Activated B cell treated with CpG ODN at 0.5 μM for 24 hours (primary cell): ENCODE measurements around the gene TBC1D22A. TPM values are rescaled to one million over a fixed set of nuclear protein-coding genes. Genes with fewer than 3 reads are reported as not detected.

Experiments
- ATAC-seq: fragments of 200-7000 bp; cut with Tn5 transposase; one replicate; pipeline ENCODE4 v1.10.0; 2021; ENCODE audit warnings: low read depth, mild to moderate bottlenecking, moderate library complexity
- CTCF ChIA-PET: fragments of 350-600 bp; sonication (Branson Sonifier 250); formaldehyde crosslinking; loops from one replicate; lab custom pipeline; 2021; ENCODE audit warnings: antibody characterized with exemption; lab: Charles Lee
- POLR2A ChIA-PET: fragments of 350-600 bp; sonication (Branson Sonifier 250); formaldehyde crosslinking; loops from one replicate; lab custom pipeline; 2021; ENCODE audit warnings: antibody characterized with exemption; lab: Charles Lee
- DNase-seq: peaks from one replicate; pipeline ENCODE4 v3.0.0; 2022
- H3K27ac Mint-ChIP-seq: one replicate; pipeline ENCODE4 v1.8.0; 2020; ENCODE audit warnings: mixed read lengths
- H3K27me3 Mint-ChIP-seq: one replicate; pipeline ENCODE4 v1.8.0; 2021; ENCODE audit warnings: mixed read lengths
- H3K36me3 Mint-ChIP-seq: one replicate; pipeline ENCODE4 v1.8.0; 2021; ENCODE audit warnings: low read depth, mixed read lengths
- H3K4me1 Mint-ChIP-seq: one replicate; pipeline ENCODE4 v1.8.0; 2021; ENCODE audit warnings: mixed read lengths
- H3K4me3 Mint-ChIP-seq: one replicate; pipeline ENCODE4 v1.8.0; 2020; ENCODE audit warnings: mild to moderate bottlenecking, mixed read lengths
- H3K9me3 Mint-ChIP-seq: one replicate; pipeline ENCODE4 v1.8.0; 2020; ENCODE audit warnings: mixed read lengths
- intact Hi-C: fragments of 100-400 bp; cut with micrococcal nuclease; formaldehyde crosslinking; loops from one replicate; pipeline ENCODE4 v1.15.1; 2024
- total RNA-seq: library from RNA; stranded (reverse); gene quantifications from 2 replicates; pipeline ENCODE4 v1.2.3, GENCODE V29; 2022
- TF ChIP-seq, protein P1 (sequence below): fragments of 200-600 bp; IDR thresholded peaks from one replicate; pipeline ENCODE4 v1.8.0; 2022; ENCODE audit warnings: antibody characterized with exemption, mild to moderate bottlenecking

The TBC1D22A gene
- total RNA-seq, 1 donor from 2014 or later = 85.9 TPM

GRCh38 chr22:47069270-47069669, 306.8 kb downstream of the TBC1D22A start:
- Mint-ChIP-seq H3K27ac (no peak overlapping the region), H3K36me3 (peaks cover 42% of the 10 kb centered on the region), H3K27me3 (no peaks in the 10 kb centered on the region), H3K4me1 (peaks cover 3% of the 10 kb centered on the region), H3K4me3 (no peak overlapping the region), H3K9me3 (peaks cover 2% of the 10 kb centered on the region)
- TF ChIP-seq, protein P1, sequence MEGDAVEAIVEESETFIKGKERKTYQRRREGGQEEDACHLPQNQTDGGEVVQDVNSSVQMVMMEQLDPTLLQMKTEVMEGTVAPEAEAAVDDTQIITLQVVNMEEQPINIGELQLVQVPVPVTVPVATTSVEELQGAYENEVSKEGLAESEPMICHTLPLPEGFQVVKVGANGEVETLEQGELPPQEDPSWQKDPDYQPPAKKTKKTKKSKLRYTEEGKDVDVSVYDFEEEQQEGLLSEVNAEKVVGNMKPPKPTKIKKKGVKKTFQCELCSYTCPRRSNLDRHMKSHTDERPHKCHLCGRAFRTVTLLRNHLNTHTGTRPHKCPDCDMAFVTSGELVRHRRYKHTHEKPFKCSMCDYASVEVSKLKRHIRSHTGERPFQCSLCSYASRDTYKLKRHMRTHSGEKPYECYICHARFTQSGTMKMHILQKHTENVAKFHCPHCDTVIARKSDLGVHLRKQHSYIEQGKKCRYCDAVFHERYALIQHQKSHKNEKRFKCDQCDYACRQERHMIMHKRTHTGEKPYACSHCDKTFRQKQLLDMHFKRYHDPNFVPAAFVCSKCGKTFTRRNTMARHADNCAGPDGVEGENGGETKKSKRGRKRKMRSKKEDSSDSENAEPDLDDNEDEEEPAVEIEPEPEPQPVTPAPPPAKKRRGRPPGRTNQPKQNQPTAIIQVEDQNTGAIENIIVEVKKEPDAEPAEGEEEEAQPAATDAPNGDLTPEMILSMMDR = no peak
- intact Hi-C loops = no loop called here
- POLR2A ChIA-PET = no interaction called here
- CTCF ChIA-PET = no interaction called here
- ATAC-seq (no peak), DNase-seq (no peak)

- Mint-ChIP-seq H3K27me3 (no peaks in the 10 kb centered on the region), H3K4me3 (no peak overlapping the region), H3K4me1 (peaks cover 3% of the 10 kb centered on the region), H3K27ac (no peak overlapping the region), H3K9me3 (peaks cover 11% of the 10 kb centered on the region), H3K36me3 (peaks cover 41% of the 10 kb centered on the region)
- CTCF ChIA-PET = no interaction called here
- DNase-seq = no peak
- ATAC-seq = no peak
- POLR2A ChIA-PET = no interaction called here
- TF ChIP-seq, protein P1 = no peak
- intact Hi-C loops = no loop called here
These were observed 308.8 kb downstream of the TBC1D22A start for GRCh38 chr22:47071078-47071806.

DNA sequence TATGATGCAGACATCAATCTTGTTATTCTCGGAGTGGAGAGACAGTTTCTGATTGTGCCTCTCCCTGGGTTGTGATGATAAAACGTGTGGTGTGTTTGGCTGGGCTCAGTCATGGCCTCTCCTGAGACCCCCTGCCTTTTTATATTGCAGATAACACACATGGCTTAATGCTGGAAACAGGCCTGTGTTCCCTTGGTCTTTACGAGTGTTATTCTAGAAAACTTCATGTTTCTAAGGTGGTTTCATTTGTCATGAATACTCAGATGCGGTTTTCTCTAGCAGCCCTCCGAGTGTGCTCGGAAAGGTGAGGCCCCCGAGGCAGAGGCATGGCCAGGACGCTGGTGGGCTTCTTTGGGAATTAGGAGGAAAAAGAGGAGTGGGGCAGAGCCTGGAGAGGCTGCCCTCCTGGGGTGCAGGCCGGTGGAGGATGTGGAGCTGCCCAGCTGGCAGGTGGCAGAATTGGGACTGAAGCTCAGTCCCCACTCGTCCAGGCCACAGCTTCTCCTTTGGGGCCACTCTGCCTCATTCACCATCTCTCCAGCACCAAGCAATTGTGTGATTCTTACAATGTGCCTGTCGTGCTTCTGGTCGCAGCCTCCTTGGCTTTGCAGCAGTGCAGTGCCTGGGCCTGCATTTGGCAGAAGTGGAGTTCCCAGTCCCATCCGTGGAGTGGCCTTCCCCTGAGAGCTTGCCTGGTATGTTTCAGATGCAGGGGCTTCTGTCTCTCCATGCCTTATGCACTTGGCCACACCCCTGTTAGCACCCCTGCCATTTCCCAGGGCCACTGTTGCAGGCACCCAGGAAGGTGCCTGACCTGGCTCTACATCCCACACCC, 309.6 kb downstream of the TBC1D22A start:
- Mint-ChIP-seq H3K9me3 (peaks cover 15% of the 10 kb centered on the region), H3K4me3 (no peak overlapping the region), H3K36me3 (peaks cover 48% of the 10 kb centered on the region), H3K4me1 (peaks cover 3% of the 10 kb centered on the region), H3K27ac (no peak overlapping the region), H3K27me3 (no peaks in the 10 kb centered on the region)
- DNase-seq (no peak), ATAC-seq (no peak)
- ChIA-PET CTCF (no interaction called here), POLR2A (no interaction called here)
- TF ChIP-seq, protein P1 = no peak
- intact Hi-C loops = no loop called here

GRCh38 chr22:47072642-47072967, 310.2 kb downstream of the TBC1D22A start:
- H3K27ac Mint-ChIP-seq = no peak overlapping the region
- H3K36me3 Mint-ChIP-seq = peaks cover 46% of the 10 kb centered on the region
- no peak overlapping the region for H3K4me3 Mint-ChIP-seq
- H3K4me1 Mint-ChIP-seq = peaks cover 3% of the 10 kb centered on the region
- TF ChIP-seq, protein P1 = no peak
- ATAC-seq (no peak), DNase-seq (no peak)
- H3K9me3 Mint-ChIP-seq = peaks cover 15% of the 10 kb centered on the region
- intact Hi-C loops = no loop called here
- H3K27me3 Mint-ChIP-seq = no peaks in the 10 kb centered on the region
- ChIA-PET POLR2A (no interaction called here), CTCF (no interaction called here)

GRCh38 chr22:47073075-47073474, 310.6 kb downstream of the TBC1D22A start:
- Mint-ChIP-seq H3K4me3 (no peak overlapping the region), H3K36me3 (peaks cover 49% of the 10 kb centered on the region), H3K4me1 (peaks cover 3% of the 10 kb centered on the region), H3K27me3 (no peaks in the 10 kb centered on the region), H3K9me3 (peaks cover 15% of the 10 kb centered on the region), H3K27ac (no peak overlapping the region)
- DNase-seq (no peak), ATAC-seq (no peak)
- intact Hi-C loops = no loop called here
- ChIA-PET POLR2A (no interaction called here), CTCF (no interaction called here)
- TF ChIP-seq, protein P1 = no peak
